Lower lobe of right lung (tissue), 2 donors: ENCODE measurements around the gene JMJD1C. TPM values are rescaled to one million over a fixed set of nuclear protein-coding genes. Genes with fewer than 3 reads are reported as not detected.

Source experiments
- ATAC-seq, 2 donors: fragments of 200-7000 bp; cut with Tn5 transposase; one replicate each; pipeline ENCODE4 v1.9.1; 2020 to 2022; ENCODE audit warnings: mild to moderate bottlenecking in 2 of 2, moderate library complexity in 2 of 2
- DNase-seq: peaks from one replicate; pipeline ENCODE4 v3.0.0-alpha.2; 2020
- H3K27ac ChIP-seq: fragments of 200-600 bp; one replicate; pipeline ENCODE4 v1.8.0; 2022
- H3K27me3 ChIP-seq: fragments of 200-600 bp; one replicate; pipeline ENCODE4 v1.8.0; 2022; ENCODE audit warnings: low read depth
- H3K36me3 ChIP-seq: fragments of 200-600 bp; one replicate; pipeline ENCODE4 v1.8.0; 2022; ENCODE audit warnings: mild to moderate bottlenecking
- H3K4me1 ChIP-seq: fragments of 200-600 bp; one replicate; pipeline ENCODE4 v1.8.0; 2022
- H3K4me3 ChIP-seq: fragments of 200-600 bp; one replicate; pipeline ENCODE4 v1.8.0; 2022; ENCODE audit warnings: mild to moderate bottlenecking
- H3K9me3 ChIP-seq: fragments of 200-600 bp; one replicate; pipeline ENCODE4 v1.8.0; 2022
- CTCF ChIP-seq: fragments of 200-600 bp; IDR thresholded peaks from one replicate; pipeline ENCODE4 v1.8.0; 2022; ENCODE audit warnings: antibody characterized with exemption, mild to moderate bottlenecking
- intact Hi-C: fragments of 100-400 bp; cut with DNase I; formaldehyde crosslinking; loops from one replicate; pipeline ENCODE4 v1.11.0; 2022
- total RNA-seq: library from RNA; stranded (reverse); fragmentation: NEBNext Ultra II Directional; extraction: Animal tissue kit (Norgen Biotek cat#: 25700); gene quantifications from one replicate; pipeline ENCODE4 v1.2.1, GENCODE V29; 2021
- donor health status: DM: no; HTN: yes; CAD: no; lungs with severe emphysema.

JMJD1C gene
- total RNA-seq, 1 donor from 2014 or later = 100.0 TPM

DNA sequence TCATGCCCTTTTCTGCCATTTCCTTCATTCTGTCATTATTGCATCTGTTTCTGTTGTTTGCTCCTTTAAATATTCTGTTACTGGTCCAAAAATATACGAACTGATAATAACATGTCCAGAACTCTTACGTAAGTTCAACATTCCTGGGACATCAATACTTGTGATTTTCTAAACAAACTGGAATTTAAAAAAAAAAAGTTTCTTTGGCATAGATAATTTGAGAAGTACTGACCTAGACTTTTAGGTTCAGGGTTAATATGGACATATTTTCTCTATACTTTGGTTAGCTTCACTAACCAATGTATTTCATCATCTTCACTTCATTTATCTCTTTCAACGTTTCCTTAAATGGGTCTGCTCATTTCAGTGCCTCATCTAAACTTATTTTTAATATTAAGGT is 147.3 kb downstream of the JMJD1C start:
- Histone ChIP-seq H3K27me3 (no peaks in the 10 kb centered on the region), H3K4me3 (no peak overlapping the region), H3K9me3 (no peaks in the 10 kb centered on the region), H3K36me3 (no peaks in the 10 kb centered on the region), H3K4me1 (no peaks in the 10 kb centered on the region), H3K27ac (no peak overlapping the region)
- DNase-seq (no peak), ATAC-seq (no peak)
- intact Hi-C loops = no loop called here
- TF ChIP-seq CTCF = no peak

DNA sequence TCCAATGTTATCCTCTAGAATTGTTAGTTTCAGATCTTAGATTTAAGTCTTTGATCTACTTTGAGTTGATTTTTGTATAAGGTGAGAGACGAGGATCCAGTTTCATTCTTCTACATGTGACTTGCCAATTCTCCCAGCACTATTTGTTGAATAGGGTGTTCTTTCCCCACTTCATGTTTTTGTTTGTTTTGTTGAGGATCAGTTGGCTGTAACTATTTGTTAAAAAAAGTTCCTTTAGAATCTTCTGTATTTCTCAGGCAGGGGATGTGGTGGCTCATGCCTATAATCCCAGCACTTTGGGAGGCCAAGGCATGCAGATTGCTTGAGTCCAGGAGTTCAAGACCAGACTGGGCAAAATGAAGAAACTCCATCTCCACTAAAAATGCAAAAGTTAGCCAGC is 151.8 kb downstream of the JMJD1C start:
- H3K36me3 ChIP-seq = no peaks in the 10 kb centered on the region
- TF ChIP-seq CTCF = no peak
- no peak overlapping the region for H3K4me3 ChIP-seq
- no peaks in the 10 kb centered on the region for H3K4me1 ChIP-seq
- no peaks in the 10 kb centered on the region for H3K9me3 ChIP-seq
- no peak overlapping the region for H3K27ac ChIP-seq
- intact Hi-C loops = no loop called here
- DNase-seq (no peak), ATAC-seq (no peak)
- no peaks in the 10 kb centered on the region for H3K27me3 ChIP-seq

DNA sequence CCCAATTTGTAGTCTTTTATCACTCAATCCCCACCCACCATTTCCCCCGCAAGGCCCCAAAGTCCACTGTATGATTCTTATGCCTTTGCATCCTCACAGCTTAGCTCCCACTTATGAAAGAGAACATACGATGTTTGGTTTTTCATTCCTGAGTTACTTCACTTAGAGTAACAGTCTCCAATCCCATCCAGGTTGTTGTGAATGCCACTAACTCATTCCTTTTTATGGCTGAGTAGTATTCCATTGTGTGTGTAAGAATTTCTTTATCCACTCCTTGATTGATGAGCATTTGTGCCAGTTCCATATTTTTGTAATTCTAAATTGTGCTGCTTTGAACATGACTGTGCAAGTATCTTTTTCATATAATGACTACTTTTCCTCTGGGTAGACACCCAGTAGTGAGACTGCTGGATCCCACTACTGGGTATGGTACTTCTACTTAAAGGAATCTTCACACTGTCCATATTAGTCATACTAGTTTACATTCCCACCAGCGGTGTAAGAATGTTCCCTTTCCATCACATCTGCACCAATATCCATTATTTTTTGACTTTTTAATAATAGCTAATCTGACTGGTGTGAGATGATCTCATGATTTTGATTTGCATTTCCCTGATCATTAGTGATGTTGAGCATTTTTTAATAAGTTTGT is 152.6 kb downstream of the JMJD1C start:
- intact Hi-C loops = no loop called here
- TF ChIP-seq CTCF = no peak
- no peak overlapping the region for H3K4me3 ChIP-seq
- DNase-seq = no peak
- no peak for ATAC-seq
- H3K36me3 ChIP-seq = no peaks in the 10 kb centered on the region
- H3K27me3 ChIP-seq = no peaks in the 10 kb centered on the region
- H3K27ac ChIP-seq = no peak overlapping the region
- H3K4me1 ChIP-seq = no peaks in the 10 kb centered on the region
- H3K9me3 ChIP-seq = no peaks in the 10 kb centered on the region

DNA sequence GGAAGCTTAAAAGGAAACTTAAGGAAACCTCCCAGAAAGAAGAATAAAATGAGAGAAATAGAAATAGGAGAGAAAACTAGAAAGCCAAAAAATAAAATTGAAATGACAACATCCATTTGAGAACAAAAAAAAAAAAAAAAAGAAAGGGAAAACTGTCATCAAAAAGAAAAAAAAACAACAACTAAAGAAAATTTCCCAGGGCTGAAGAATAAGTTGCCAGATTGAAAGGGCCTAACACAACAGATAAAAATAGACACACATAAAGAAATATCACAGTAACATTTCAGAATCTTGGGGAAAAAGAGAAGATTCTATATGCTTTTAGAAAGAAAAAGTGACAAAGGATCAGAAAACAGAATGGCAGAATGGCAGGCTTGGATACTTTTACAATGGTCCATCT is 157.1 kb downstream of the JMJD1C start:
- no peaks in the 10 kb centered on the region for H3K27me3 ChIP-seq
- intact Hi-C loops = no loop called here
- DNase-seq (no peak), ATAC-seq (no peak)
- no peak overlapping the region for H3K27ac ChIP-seq
- TF ChIP-seq CTCF = no peak
- H3K9me3 ChIP-seq = no peaks in the 10 kb centered on the region
- H3K4me1 ChIP-seq = no peaks in the 10 kb centered on the region
- H3K36me3 ChIP-seq = no peaks in the 10 kb centered on the region
- no peak overlapping the region for H3K4me3 ChIP-seq

DNA sequence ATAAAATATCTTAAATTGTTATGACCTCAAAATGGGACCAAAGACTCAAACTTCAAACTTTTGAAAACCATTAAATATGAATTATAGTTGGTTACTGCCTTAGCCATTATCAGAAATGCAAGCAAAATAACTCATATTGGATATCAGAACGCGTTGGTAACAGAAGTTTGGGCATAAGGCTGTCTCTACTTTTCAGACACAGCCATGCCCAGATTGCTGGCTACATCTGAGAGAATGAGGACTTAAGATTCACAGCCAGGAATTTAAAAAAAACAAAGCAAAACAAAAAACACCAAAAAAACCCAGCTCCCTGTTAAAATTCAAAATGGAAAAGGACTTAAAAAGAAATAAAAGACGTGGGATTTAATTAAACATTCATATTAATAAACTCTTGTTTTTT is 161.6 kb downstream of the JMJD1C start:
- Histone ChIP-seq H3K9me3 (no peaks in the 10 kb centered on the region), H3K27me3 (no peaks in the 10 kb centered on the region), H3K36me3 (no peaks in the 10 kb centered on the region), H3K4me1 (no peaks in the 10 kb centered on the region), H3K4me3 (no peak overlapping the region), H3K27ac (no peak overlapping the region)
- DNase-seq (no peak), ATAC-seq (no peak)
- no peak for TF ChIP-seq CTCF
- intact Hi-C loops = no loop called here
